ENCODE measurements around the gene PABPC1L. TPM values are rescaled to one million over a fixed set of nuclear protein-coding genes. Genes with fewer than 3 reads are reported as not detected.
A peak's percentile ranks its signal among the peaks of the same experiment; 100 is the strongest.

PABPC1L gene
- total and polyA plus RNA-seq, 2 of the 13 experiments (the other 11 are each of a cell fraction or from before 2014, with no cell fraction given) = 30.8 to 252 TPM

- TF ChIP-seq RERE (CRISPR knock-in tag; IDR thresholded peaks at IDR 0.05; ENCODE audit: low read depth) (no peak), MXD1 (CRISPR knock-in tag; IDR thresholded peaks at IDR 0.05) (no peak), TBX2 (CRISPR knock-in tag; IDR thresholded peaks at IDR 0.05; ENCODE audit: borderline replicate concordance) (no peak), CEBPG (CRISPR knock-in tag; IDR thresholded peaks at IDR 0.05) (peak; percentile 94), KMT2A (CRISPR knock-in tag; IDR thresholded peaks at IDR 0.05) (no peak; the same call in 1 of the 2 replicates), MYC (CRISPR knock-in tag; IDR thresholded peaks at IDR 0.05; ENCODE audit: borderline replicate concordance) (no peak), ZNF788 (CRISPR knock-in tag; IDR thresholded peaks at IDR 0.05; ENCODE audit: borderline replicate concordance) (no peak), CEBPB (IDR thresholded peaks at IDR 0.05; ENCODE audit: borderline replicate concordance, low read depth, low read length) (peak; percentile 89), TEAD3 (CRISPR knock-in tag; optimal IDR thresholded peaks at IDR 0.05; ENCODE audit: borderline replicate concordance) (peak; percentile 18), SMAD9 (CRISPR knock-in tag; IDR thresholded peaks at IDR 0.05) (no peak), ZNF609 (CRISPR knock-in tag; IDR thresholded peaks at IDR 0.05; ENCODE audit: borderline replicate concordance) (no peak), ZNF569 (CRISPR knock-in tag; IDR thresholded peaks at IDR 0.05; ENCODE audit: borderline replicate concordance) (no peak), FUBP1 (CRISPR knock-in tag; IDR thresholded peaks at IDR 0.05; ENCODE audit: borderline replicate concordance) (no peak)
These were observed 13.3 kb upstream of the PABPC1L start (continued) for GRCh38 chr20:44896583-44896982.

Data from HepG2 (cell line).